GM19043 (cell line): ENCODE results near the gene EPHX1.

Source experiments
- ATAC-seq: cut with Tn5 transposase; IDR thresholded peaks from one replicate; pipeline ENCODE4 v1.9.1; 2021; ENCODE audit warnings: low read depth; ENCODE audit not compliant: unreplicated experiment

EPHX1 gene

DNA sequence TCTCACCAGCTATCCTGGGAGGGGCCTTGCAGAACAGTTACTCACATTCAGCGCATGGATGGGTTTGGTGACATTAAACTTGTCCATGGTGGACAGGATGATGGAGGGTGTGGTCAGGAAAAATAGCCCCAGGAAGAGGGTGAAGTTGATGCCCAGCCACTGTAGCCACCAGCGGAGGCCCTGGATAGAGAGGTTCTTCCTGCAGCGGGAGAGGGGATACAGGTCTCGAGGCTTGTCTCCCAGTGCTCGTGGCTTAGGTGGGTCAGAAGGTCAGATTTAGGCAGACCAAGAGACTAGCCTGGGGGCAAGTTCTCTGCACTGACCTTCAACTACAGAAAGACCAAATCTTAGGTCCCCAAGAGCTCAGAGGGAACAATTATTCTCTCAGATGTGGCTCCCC is 49.2 kb downstream of the EPHX1 start:
- ATAC-seq: no peak

DNA sequence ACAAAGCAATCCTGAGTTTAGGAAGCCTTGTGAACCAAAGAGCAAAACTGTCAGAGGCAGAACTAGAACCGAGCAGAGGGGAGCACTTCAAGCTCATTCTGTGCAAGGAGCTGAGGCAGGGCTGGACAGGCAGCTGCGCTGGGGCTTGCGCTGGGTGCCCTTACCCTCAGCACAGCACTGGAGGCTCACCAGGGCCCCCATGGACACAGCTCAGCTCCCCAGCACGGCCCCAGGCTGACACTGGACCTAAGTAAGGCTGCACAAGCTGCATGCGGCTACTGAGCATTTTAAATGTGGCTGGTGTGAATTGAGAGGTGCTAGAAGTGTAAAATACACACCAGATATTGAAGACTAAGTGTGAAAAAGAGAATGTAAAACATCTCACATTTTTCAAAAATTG is 50.2 kb downstream of the EPHX1 start:
- no peak for ATAC-seq

DNA sequence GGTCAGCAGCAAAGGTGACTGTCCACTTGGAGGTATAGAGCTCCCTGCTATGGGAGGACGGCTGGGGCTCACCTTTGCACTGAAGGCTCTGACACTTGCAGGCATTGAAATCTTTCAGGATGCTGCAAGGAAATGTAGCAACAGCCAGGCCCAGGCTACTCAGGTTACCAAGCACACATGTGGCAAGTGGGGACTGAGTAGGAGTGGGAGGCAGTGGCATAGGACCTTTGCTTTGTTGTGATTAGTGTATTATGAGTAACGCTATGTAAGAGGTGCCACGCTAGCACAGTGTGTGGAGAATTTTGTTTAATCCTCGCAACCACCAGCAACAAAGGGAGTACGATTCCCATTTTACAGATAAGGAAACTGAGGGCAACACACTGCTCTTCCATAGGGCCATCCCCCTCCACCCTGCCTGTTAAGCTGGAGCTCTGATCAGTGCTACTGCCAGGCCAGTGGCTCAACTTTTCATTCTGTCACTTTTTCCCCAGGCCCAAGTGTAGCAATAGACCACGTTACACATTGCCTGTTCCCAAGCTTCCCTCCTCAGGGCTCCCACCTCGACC is 51.0 kb downstream of the EPHX1 start:
- no peak for ATAC-seq

DNA sequence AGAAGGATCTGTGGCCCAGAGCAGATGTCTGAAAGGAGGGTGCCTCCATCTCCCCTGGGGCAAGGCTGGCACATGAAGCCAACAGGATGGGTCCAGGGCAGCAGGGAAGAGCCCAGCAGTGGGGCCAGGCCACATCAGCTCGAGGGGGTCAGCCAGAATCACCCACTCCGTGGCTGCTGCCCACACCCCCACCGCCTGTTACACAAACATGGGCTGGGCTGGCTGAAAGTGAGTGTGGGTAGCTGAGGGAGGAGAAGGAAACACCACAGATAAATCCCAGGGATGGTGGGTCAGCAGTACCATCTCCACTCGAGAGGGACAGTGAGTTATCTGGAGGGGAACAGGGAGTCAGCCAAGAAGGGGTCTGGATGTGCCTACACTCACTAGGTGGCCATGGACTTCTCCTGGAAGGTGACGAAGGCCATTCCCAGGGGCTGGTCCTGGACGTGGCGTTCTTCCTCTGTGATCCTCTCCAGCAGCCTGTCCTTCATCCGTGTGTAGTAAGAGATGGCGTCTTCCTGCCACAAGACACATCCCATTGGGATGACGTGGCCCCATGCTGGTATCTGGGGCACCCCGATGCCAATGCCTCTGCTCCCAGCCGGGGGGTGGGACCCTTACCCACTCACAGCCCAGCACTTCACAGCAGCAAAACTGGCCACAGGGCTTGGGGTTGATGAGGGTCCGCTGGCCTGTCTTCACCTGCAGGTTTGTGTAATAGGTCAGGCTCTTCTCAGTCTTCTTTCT is 52.1 kb downstream of the EPHX1 start:
- ATAC-seq: no peak

DNA sequence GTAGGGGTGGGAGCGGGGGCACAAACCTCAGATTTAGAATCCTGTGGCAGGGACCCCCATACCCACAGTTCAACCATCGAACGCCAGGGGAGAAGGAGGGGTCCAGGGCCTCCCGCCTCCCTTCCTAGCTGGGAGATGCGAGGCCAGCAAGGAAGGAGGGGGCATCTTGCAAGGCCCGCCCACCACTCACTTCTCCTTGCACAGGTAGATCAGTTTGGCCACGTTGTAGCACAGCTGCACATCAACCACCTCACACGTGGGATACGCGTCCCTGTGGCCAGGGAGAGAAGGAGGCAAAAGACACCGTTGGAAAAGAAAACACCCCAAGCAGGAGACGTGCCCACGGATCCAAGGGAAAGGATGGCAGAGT is 52.6 kb downstream of the EPHX1 start:
- no peak for ATAC-seq

DNA sequence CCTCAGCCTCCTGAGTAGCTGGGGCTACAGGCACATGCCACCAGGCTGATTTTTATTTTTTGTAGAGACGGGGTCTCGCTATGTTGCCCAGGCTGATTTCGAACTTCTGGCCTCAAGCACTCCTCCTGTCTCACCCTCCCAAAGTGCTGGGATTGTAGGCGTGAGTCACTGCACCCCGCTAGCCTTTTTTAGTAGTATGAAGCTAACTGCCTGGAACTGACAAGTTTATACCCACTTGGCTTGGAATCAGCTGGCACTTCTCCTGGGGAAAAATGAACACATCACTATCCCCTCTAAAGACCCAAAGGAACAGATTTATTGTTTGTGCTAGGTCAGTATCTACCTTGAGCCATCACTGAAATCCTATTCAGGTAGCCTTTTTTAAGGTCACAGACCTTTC is 53.2 kb downstream of the EPHX1 start:
- ATAC-seq: no peak

DNA sequence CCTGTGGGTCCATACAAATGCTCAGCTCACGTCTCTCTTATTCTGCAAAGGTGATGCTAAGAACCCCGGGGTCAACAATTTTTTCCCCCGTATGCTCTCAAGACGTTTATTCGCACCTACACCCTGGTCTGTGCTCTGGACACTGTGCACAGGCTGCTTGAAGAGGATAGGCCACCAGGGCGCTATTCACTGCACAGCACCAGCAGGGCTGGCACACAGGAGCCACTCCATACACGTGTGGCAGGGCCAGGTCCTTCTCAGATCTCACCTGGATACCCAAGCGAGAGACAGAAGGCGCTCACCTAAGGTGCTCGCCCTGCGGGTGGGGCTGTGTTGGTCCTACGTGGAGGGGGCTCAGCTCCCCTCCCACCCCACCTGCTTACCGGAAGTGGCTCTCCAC is 55.6 kb downstream of the EPHX1 start:
- ATAC-seq: no peak

DNA sequence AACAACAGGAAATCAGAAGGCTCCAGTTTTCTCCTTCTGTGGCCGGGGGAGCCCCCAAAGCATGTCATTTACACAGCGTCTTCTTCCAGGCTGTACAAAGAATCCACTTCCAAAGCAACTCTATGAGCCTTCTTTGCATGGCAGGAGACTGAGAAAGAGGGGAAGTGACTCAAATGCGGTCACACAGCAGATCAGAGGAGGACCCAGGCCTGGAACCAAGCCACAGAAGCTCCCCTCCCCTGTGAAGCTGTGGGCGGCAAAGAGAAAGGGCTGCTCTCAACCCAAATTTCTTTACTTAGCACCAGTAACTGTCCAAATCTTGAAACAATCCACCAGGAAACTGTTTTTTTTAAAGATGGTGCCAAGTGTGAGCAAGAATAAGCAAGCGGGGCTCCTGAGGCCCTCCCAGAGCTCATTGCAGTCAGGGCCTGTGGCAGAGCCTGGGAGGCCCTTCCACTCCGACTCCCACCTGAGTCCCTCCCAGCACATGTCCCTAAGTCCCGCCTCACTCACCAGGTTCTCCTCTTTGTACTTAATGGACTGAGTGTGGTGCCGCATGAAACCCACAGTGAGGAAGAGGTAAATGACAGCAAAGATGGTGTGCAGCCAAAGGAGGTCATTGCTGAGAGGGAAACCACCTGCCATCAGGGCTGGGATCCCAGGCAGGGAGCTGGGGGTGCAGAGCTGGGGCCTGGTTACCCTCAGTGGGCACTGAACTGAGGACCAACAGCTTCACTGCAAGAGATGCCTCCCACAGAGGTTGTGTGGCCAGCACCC is 56.3 kb downstream of the EPHX1 start:
- no peak for ATAC-seq

DNA sequence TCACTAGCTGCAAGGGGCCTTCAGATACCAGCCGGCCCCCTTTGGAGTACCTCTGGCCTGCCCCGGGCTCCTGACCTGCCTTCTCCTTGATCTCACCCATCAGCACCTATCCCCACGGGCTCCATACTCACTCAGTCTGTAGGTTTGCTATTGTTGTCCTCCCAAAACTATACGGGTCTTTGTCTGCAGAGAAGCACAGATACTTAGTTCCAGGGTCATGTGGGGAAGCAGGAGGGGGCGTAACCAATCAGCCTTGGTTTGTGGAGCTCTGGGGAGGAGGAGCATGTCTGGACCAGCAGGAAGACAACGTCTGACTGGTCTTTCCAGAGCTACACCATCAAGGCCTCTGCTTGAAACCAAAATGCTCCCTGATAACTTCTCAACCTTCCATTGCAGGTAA is 57.1 kb downstream of the EPHX1 start:
- ATAC-seq: no peak

DNA sequence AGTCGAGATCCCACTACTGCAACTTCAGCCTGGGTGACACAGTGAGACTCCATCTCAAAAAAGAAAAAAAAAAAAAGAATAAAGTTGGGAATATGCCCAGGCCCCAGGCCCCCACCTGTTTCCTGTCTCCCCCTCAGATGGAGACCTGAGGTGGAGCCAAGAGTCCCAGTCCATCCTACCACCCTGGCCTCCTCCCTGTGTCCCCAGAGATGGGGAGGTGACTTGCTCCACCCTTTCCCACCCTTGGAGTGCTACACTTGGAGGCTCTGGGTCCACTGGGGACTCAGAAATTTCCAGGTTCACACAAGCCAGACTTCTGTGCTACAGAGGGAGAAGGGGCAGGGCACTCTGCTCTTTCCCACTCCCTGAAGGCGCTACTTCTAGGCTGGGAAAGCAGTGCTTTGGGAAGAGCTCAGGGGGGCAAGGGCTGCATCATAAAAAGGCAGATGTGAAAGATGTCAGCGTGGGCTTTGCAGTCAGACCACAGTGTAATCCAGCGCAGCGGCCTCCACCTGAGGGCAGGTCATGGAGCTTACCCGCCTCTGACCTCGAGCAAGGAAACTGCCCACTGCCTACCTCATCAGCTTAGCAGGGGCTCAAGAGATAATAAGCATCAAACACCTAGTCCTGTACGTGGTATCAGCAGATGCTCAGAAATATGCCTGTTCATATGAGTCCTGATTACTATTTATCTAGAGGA is 58.9 kb downstream of the EPHX1 start:
- ATAC-seq: no peak

DNA sequence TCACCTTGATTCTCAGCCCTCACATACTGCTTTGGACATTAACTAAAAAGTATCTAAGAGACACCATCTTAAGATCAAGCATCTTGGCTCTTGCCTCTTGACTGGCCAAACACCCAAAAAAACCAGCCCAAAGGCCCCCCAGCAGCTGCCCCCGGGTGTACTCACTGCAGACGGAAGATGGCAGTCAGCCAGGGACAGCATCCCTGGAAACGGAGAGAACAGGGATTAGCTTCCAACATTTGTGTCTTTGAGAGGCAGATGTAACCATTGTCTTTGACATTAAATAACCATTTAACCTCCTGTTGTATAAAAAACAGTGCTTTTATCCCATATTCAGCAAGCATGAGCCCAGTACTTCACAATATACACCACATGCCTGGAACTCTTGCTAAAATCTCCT is 61.0 kb downstream of the EPHX1 start:
- no peak for ATAC-seq

DNA sequence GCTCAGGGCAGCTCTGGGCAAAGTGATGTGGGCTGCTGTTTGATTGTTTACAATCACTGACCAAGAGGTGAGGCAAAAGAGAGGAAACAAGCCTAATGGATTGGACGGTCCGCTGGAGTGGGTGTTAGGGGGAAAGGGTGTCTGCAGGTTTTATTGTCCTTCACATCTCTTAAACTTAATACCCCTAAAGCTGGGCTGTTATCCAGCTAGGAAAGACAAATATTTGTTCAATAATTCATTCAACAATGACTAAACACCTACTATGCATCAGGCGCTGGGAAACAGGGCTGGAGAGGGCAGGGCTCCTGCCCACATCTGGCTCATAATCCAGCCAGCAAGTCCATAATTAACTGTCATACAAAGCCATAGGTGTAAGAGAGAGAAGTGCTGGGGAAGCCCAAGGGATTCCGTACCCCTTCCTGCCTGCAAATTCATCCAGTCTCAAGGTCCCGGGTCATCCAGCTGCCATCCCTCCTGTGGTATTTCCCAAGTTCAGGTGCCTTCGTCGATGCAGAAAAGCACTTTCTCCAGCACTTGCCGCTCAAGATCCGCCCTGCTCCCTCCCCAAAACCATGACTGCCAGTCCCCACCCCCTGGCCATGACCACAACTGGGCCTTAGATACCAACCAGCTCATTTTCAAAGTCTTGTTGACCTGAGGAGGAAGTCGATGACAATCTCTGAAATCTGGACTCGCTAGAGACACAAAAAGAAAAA is 61.6 kb downstream of the EPHX1 start:
- no peak for ATAC-seq

DNA sequence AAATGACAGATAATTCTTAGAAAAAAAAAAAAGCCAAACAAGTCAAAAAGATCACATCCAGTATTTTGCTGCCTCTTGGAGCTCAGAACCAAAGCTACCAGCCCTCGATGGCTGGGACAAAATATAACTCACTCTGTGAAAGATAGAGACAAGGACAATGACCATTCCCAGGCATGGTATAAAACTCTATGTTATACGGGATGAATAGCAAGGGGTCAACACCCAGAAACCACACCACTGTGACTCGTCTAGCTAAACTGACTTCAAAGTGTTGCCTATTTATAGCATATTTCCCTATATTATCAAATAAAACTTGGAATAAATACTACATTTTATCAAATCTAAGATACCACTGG is 62.1 kb downstream of the EPHX1 start:
- ATAC-seq: no peak

DNA sequence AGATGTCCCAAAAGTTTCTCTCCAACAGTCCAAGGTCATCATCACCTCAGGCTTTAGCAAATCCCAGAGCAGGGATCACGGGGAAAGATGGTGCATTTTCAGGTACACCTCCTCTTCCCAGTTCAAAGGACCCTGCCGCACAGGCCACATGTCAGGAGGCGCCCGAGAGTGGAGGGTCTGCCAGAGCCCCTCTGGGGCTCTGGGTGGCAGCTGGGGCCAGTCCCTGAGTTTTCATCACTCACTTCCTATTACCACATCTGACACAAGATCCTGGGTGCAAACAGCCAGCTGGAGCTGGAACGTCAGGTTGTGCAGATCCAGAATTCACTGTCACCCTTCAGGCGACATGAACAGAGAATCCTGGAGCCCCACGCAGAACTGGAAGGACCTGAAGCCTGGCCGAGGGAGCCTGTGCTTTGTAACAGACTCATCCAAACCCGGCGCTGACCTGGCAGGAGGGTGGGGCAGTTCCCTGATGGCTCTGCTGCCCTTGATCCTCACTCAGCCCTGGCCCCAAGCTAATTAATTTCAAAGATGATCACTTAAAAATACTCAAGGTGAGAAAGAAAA is 63.4 kb downstream of the EPHX1 start:
- no peak for ATAC-seq

DNA sequence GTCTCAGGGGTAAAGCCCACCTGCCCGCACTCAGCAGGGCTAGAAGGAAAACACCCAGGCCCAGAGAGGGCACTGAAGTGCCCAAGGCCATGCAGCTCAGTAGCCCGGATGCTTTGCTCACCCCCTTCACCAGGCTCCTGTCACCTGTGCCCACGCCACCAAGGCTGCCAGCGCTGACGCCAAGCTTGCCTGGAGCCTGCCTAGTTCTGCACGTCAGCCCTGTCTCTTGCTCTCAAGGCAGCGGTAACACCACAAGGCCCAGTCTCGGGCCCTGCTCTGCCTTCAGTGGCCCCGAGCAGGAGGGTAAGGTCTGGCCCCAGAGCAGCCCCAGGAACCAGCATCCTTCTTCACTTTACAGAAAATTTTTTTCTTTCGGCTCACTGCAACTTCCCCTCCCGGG is 64.5 kb downstream of the EPHX1 start:
- ATAC-seq: no peak

DNA sequence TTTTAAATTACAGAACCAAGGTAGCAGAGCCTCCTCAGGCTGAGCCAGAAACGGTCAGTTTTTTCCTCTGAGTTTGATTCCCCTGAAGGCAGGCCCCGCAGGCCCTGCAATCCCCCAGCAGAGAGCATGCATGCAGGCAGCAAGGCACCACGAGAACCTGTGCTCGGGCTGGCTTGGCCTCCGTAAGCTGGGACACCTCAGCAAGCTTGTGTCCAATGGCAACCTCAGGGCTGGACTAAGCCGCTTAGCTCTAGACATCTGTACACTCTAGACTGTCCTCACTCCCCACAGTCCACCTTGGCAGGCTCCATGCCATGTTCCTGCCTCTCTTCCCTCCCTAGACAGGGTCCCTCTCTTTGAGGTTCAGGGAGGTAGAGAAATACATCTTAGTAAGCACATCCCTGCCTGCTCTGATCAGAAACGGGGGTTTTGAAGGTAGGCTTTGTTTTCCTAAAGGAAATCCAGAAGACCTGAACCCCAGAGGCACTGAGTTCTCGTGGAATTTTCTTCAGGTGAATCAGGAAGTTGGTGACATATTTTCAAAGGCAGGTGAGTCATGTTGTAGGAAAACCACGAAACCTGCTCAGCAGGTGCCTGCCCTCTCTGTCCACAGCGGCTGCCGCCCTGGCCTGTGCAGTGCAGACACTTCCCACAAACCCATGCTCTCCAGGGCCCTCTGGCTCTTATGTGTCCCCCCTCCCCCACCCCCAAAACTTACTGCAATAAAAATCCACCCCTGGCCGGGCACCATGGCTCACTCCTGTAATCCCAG is 65.3 kb downstream of the EPHX1 start:
- no peak for ATAC-seq

DNA sequence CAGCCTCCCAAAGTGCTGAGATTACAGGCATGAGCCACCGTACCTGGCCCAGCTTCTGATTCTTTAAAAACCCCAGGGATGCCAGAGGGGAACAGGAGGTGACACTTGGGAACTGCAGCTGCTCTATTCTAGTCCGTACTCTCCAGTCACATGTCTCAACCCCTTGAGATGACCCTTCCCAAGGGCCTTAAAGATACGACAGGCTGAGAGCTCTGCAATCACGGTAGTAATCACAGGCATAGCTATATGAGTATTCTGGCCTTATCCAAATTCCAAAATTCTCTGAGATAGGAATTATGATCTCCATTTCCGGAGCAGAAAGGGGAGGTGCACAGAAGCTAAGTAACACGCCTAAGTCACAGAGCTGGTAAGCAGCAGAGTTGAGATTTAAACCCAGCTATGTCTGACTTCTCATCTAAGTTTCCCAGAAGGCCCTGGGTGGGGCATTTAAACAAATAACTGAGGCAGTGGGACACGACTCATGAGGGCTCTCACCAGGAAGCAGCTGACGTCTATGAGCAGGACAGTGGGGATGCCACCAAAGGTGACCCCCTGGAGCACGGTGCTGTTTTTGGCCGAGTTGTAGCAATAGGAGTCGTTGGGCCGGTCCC is 67.1 kb downstream of the EPHX1 start:
- ATAC-seq: no peak

DNA sequence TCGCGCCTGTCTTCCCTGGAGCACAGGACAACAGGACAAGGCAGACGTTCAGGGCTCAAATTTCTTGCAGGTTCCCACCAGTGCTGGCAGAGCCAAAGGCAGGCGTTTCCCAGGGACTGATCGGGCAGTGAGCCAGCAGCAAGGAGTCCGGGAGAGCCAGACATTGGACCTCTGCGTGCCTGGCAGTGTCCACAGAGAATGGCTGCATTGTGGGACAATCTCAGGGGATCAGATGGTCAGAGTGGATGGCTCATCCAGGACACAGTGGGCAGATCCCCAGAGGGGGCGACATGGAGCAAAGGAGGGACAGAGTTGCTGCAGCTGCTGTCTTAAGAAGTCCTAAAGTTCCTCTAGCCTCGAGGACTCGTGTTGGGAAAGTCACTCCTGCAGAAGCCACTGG is 67.7 kb downstream of the EPHX1 start:
- no peak for ATAC-seq

DNA sequence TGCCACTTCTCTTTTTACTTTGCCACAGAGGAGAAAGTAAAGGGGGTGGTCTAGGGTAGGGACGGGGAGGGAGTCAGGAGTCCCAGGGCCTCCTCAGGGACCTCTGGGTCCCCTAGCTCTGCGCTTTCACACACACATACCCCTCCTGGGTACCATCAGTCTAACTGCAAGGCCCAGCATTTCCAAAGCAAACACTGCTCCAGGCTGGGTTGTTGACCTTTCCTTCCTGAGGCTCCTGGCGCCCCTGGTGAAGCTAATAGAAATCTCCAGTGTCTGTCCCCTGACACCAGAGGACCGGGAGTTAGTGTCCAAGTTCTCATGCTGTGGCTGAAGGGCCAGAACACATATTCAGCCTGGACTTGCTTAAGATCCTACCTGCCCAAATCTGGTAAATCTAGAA is 68.4 kb downstream of the EPHX1 start:
- no peak for ATAC-seq
